ENCODE data around the gene GAS7.

DNA sequence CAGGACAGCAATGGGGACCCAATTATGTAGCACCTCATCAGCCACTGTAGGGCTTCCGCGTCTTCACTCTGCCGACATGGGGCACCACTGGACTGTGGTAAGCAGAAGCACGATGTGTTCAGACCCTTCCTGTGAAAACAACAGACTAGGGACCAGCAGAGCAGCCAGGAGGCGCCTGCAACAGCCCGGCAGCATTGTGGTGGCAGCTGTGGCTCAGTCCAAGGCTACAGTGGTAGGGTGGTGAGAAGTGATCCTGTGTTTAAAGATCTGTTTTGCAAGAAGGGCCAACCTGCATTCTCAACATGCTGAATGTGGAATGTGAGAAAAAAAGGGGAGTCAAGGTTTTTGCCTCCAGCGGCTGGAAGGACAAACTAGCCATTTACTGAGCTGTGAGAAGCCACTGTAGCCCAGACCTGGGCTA, 80.8 kb downstream of the GAS7 start:
- no peak for TF ChIP-seq GABPA (IDR thresholded peaks at IDR 0.05; ENCODE audit: low read depth)
- peak; percentile 24; the same call in 1 of the 2 replicates for TF ChIP-seq SMC3 (IDR thresholded peaks at IDR 0.05; ENCODE audit: borderline replicate concordance, low read length)
- no peak for TF ChIP-seq EZH2 (IDR thresholded peaks at IDR 0.05; ENCODE audit: borderline replicate concordance, control insufficient read depth, low read depth, low read length)
- TF ChIP-seq POLR2A (IDR thresholded peaks at IDR 0.05; ENCODE audit: low read depth, low read length) = no peak
- TF ChIP-seq SP1 (IDR thresholded peaks at IDR 0.05; ENCODE audit: low read depth, low read length) = no peak
- no peak for TF ChIP-seq RBBP5 (conservative IDR thresholded peaks at IDR 0.05)
- TF ChIP-seq, protein P1, sequence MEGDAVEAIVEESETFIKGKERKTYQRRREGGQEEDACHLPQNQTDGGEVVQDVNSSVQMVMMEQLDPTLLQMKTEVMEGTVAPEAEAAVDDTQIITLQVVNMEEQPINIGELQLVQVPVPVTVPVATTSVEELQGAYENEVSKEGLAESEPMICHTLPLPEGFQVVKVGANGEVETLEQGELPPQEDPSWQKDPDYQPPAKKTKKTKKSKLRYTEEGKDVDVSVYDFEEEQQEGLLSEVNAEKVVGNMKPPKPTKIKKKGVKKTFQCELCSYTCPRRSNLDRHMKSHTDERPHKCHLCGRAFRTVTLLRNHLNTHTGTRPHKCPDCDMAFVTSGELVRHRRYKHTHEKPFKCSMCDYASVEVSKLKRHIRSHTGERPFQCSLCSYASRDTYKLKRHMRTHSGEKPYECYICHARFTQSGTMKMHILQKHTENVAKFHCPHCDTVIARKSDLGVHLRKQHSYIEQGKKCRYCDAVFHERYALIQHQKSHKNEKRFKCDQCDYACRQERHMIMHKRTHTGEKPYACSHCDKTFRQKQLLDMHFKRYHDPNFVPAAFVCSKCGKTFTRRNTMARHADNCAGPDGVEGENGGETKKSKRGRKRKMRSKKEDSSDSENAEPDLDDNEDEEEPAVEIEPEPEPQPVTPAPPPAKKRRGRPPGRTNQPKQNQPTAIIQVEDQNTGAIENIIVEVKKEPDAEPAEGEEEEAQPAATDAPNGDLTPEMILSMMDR (IDR thresholded peaks at IDR 0.05 in 2 of 3, conservative IDR thresholded peaks at IDR 0.05 in 1 of 3; ENCODE audit: control insufficient read depth in 2 of 3, extremely low read depth in 1 of 3, insufficient read depth in 1 of 3, low read depth in 3 of 3, low read length in 3 of 3) = peak; percentile 10 to 38 (median 19); a peak in 3 of 6 replicates
- TF ChIP-seq, protein P2, sequence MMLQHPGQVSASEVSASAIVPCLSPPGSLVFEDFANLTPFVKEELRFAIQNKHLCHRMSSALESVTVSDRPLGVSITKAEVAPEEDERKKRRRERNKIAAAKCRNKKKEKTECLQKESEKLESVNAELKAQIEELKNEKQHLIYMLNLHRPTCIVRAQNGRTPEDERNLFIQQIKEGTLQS (IDR thresholded peaks at IDR 0.05; ENCODE audit: borderline replicate concordance, extremely low read depth, low read depth, low read length) = no peak
- TF ChIP-seq, protein P3, sequence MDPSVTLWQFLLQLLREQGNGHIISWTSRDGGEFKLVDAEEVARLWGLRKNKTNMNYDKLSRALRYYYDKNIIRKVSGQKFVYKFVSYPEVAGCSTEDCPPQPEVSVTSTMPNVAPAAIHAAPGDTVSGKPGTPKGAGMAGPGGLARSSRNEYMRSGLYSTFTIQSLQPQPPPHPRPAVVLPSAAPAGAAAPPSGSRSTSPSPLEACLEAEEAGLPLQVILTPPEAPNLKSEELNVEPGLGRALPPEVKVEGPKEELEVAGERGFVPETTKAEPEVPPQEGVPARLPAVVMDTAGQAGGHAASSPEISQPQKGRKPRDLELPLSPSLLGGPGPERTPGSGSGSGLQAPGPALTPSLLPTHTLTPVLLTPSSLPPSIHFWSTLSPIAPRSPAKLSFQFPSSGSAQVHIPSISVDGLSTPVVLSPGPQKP (IDR thresholded peaks at IDR 0.05; ENCODE audit: low read depth, low read length) = no peak
- TF ChIP-seq, protein P4, sequence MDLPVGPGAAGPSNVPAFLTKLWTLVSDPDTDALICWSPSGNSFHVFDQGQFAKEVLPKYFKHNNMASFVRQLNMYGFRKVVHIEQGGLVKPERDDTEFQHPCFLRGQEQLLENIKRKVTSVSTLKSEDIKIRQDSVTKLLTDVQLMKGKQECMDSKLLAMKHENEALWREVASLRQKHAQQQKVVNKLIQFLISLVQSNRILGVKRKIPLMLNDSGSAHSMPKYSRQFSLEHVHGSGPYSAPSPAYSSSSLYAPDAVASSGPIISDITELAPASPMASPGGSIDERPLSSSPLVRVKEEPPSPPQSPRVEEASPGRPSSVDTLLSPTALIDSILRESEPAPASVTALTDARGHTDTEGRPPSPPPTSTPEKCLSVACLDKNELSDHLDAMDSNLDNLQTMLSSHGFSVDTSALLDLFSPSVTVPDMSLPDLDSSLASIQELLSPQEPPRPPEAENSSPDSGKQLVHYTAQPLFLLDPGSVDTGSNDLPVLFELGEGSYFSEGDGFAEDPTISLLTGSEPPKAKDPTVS (IDR thresholded peaks at IDR 0.05; ENCODE audit: low read depth, low read length) = no peak
